Thyroid gland (tissue), 4 donors: ENCODE measurements around the gene CXorf49.
"Not testable (repeated sequence)": the region's sequence is repeated elsewhere in the genome, so short reads cannot be mapped to it uniquely, and the experiment has no call there.

Experiments used
- POLR2A ChIP-seq, 2 donors: fragments of 450-650 bp; IDR thresholded peaks; one replicate each; pipeline ENCODE4 v1.6.1; 2017; ENCODE audit warnings: antibody characterized with exemption in 2 of 2, mild to moderate bottlenecking in 2 of 2, moderate library complexity in 1 of 2
- TF ChIP-seq, protein P1 (sequence below), 6 experiments: fragments of 200-600 bp in 3 of 6; fragments of 450-650 bp in 3 of 6; sonication (generic) in 3 of 6; IDR thresholded peaks; one replicate each; pipeline ENCODE4 v1.5.1; 2016 to 2019; ENCODE audit warnings: antibody characterized with exemption in 6 of 6, mild to moderate bottlenecking in 2 of 6, inconsistent platforms in 1 of 6, moderate library complexity in 1 of 6

DNA sequence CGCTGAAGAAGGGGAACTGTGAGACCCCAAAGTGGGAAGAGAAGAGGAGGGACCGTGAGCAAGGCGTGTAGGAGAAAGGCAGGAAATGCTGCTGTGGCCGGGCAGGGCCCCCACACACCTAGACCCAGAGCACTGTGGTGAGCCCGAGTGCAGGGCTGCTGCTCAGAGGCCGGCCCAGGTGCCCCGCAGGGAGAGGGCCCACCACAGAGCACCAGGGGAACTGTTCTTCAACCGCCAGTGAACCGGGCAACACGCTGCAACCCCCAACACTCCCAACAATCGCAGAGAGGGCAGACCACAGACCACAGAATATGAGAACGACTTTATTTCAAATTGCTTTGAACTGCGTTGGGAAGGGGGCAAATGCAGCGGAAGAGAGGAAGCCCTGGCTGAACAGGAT, 4.0 kb downstream of the CXorf49 start:
- not testable (repeated sequence) for TF ChIP-seq POLR2A (IDR thresholded peaks at IDR 0.05)
- TF ChIP-seq, protein P1, sequence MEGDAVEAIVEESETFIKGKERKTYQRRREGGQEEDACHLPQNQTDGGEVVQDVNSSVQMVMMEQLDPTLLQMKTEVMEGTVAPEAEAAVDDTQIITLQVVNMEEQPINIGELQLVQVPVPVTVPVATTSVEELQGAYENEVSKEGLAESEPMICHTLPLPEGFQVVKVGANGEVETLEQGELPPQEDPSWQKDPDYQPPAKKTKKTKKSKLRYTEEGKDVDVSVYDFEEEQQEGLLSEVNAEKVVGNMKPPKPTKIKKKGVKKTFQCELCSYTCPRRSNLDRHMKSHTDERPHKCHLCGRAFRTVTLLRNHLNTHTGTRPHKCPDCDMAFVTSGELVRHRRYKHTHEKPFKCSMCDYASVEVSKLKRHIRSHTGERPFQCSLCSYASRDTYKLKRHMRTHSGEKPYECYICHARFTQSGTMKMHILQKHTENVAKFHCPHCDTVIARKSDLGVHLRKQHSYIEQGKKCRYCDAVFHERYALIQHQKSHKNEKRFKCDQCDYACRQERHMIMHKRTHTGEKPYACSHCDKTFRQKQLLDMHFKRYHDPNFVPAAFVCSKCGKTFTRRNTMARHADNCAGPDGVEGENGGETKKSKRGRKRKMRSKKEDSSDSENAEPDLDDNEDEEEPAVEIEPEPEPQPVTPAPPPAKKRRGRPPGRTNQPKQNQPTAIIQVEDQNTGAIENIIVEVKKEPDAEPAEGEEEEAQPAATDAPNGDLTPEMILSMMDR (IDR thresholded peaks at IDR 0.05), result not testable (repeated sequence)
